Testis (tissue), 3 donors: Measurements from ENCODE around the gene PRRT1B. TPM values are rescaled to one million over a fixed set of nuclear protein-coding genes. Genes with fewer than 3 reads are reported as not detected.

Source experiments
- DNase-seq: peaks from one replicate; pipeline ENCODE4 v3.0.0-alpha.2; 2019
- H3K27ac ChIP-seq, 2 donors: fragments of 200-600 bp; sonication (generic); one replicate each; pipeline ENCODE4 v1.5.1; 2019
- H3K27me3 ChIP-seq: fragments of 200-600 bp; sonication (generic); one replicate; pipeline ENCODE4 v1.5.1; 2019
- H3K36me3 ChIP-seq: fragments of 200-600 bp; sonication (generic); one replicate; pipeline ENCODE4 v1.5.1; 2017; ENCODE audit warnings: low read depth; ENCODE audit errors: missing control alignments
- H3K4me1 ChIP-seq: fragments of 200-600 bp; sonication (generic); one replicate; pipeline ENCODE4 v1.5.1; 2019
- H3K4me3 ChIP-seq, 2 donors: fragments of 200-600 bp; sonication (generic); one replicate each; pipeline ENCODE4 v1.5.1; 2017 to 2019
- H3K9me3 ChIP-seq: fragments of 200-600 bp; sonication (generic); one replicate; pipeline ENCODE4 v1.5.1; 2017
- POLR2A ChIP-seq: fragments of 450-650 bp; IDR thresholded peaks from one replicate; pipeline ENCODE4 v1.6.1; 2017; ENCODE audit warnings: antibody characterized with exemption, mild to moderate bottlenecking, moderate library complexity
- WGBS, 2 donors: methylation state at CpG; one replicate each; pipeline ENCODE4 v1.1.5; 2018; 5-methylcytosine and 5-hydroxymethylcytosine counted together
- intact Hi-C: fragments of 100-400 bp; cut with DNase I; formaldehyde crosslinking; loops from one replicate; pipeline ENCODE4 v1.15.1; 2023; ENCODE audit warnings: low total_unique reads
- polyA plus RNA-seq: library from polyadenylated mRNA; stranded (reverse); fragments of 350-450 nt; fragmentation: Illumina TruSeq; extraction: RNeasy Lipid Tissue Mini Kit (QIAGEN cat#74804); gene quantifications from one replicate; pipeline ENCODE4 v1.2.3, GENCODE V29; 2014; ENCODE audit warnings: low read depth, low replicate concordance; ENCODE audit not compliant: insufficient read depth
- total RNA-seq, 2 donors: library from RNA; depleted of rRNA; stranded (reverse); fragments of >200 nt; gene quantifications; one replicate each; pipeline ENCODE4 v1.2.3, GENCODE V29; 2016
- TF ChIP-seq, protein P1 (sequence below), 3 experiments: fragments of 450-650 bp in 2 of 3; fragments of 200-600 bp in 1 of 3; sonication (generic) in 1 of 3; IDR thresholded peaks; one replicate each; pipeline ENCODE4 v1.5.1; 2016 to 2019; ENCODE audit warnings: antibody characterized with exemption in 3 of 3, mild to moderate bottlenecking in 2 of 3, moderate library complexity in 1 of 3

The PRRT1B gene
- total and polyA plus RNA-seq, 3 donors from 2014 or later: 0.47 TPM; not detected in 2

DNA sequence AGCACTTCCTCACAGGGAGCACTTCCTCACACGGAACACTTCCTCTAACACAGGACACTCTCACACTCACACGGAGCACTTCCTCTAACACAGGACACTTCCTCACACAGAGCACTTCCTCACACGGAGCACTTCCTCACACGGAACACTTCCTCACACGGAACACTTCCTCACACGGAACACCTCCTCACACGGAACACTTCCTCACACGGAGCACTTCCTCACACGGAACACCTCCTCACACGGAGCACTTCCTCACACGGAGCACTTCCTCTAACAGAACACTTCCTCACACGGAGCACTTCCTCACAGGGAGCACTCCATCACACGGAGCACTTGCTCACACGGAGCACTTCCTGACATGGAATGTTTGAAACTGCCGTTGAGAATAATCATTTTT is 29.2 kb upstream of the PRRT1B start:
- Histone ChIP-seq H3K36me3 (no peaks in the 10 kb centered on the region), H3K4me1 (no peaks in the 10 kb centered on the region), H3K9me3 (no peaks in the 10 kb centered on the region), H3K27ac (no peak overlapping the region), H3K27me3 (no peaks in the 10 kb centered on the region), H3K4me3 (no peak overlapping the region)
- intact Hi-C loops: no loop called here
- DNase-seq: no peak
- WGBS, 2 donors: 81 to 85% methylated on average over 13 to 14 of the region's 15 CpGs
- TF ChIP-seq, protein P1, sequence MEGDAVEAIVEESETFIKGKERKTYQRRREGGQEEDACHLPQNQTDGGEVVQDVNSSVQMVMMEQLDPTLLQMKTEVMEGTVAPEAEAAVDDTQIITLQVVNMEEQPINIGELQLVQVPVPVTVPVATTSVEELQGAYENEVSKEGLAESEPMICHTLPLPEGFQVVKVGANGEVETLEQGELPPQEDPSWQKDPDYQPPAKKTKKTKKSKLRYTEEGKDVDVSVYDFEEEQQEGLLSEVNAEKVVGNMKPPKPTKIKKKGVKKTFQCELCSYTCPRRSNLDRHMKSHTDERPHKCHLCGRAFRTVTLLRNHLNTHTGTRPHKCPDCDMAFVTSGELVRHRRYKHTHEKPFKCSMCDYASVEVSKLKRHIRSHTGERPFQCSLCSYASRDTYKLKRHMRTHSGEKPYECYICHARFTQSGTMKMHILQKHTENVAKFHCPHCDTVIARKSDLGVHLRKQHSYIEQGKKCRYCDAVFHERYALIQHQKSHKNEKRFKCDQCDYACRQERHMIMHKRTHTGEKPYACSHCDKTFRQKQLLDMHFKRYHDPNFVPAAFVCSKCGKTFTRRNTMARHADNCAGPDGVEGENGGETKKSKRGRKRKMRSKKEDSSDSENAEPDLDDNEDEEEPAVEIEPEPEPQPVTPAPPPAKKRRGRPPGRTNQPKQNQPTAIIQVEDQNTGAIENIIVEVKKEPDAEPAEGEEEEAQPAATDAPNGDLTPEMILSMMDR (IDR thresholded peaks at IDR 0.05): no peak
- TF ChIP-seq POLR2A: no peak

DNA sequence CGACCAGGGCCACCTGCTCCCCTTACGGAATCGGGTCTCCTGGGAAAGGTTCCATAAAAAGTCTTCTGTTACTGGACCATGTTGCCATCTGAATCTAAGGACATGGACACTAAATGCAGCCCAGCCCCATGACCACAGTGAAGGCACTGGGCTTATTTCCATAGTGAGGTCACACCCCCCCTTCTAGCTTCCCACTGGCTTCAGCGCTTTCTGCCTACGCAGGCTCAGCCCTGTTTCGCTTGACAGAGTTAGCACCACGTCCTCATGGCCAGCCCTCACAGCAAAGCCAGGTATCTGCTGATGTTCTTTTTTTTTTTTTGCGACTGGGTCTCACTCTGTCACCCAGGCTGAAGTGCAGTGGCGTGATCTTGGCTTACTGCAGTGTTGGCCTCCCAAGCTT is 28.4 kb upstream of the PRRT1B start:
- intact Hi-C loops: no loop called here
- Histone ChIP-seq H3K9me3 (no peaks in the 10 kb centered on the region), H3K4me3 (no peak overlapping the region), H3K27me3 (no peaks in the 10 kb centered on the region), H3K4me1 (no peaks in the 10 kb centered on the region), H3K36me3 (no peaks in the 10 kb centered on the region), H3K27ac (no peak overlapping the region)
- 90 to 94% methylated on average over 9 of the region's 9 CpGs for WGBS, 2 donors
- DNase-seq: no peak
- TF ChIP-seq, protein P1 (IDR thresholded peaks at IDR 0.05): no peak
- TF ChIP-seq POLR2A: no peak

DNA sequence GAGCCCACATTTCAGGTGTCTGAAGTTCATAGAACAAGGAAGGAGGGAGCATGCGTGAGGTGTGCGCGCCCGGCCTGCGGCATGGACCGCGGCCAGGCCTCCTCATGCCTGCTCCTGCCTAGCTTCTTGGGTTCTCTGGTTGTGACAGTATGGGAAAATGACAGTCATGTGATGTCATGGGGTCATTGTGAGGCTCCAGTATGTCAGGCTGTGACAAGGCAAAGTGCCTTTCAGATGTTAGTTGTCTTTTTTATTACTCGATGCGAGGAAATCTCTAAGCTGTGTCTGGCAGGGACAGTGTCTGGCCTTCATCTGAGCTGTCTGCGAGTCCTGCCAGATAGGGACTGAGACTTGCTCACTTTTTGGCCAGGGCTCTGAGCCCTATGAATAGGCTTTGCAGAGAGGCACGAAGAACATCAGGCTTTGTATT is 27.5 kb upstream of the PRRT1B start:
- TF ChIP-seq, protein P1 (IDR thresholded peaks at IDR 0.05): no peak
- no peak for TF ChIP-seq POLR2A
- H3K4me1 ChIP-seq: no peaks in the 10 kb centered on the region
- no peaks in the 10 kb centered on the region for H3K9me3 ChIP-seq
- peak; percentile 36 for DNase-seq
- H3K36me3 ChIP-seq: no peaks in the 10 kb centered on the region
- no peaks in the 10 kb centered on the region for H3K27me3 ChIP-seq
- H3K27ac ChIP-seq: no peak overlapping the region
- no peak overlapping the region for H3K4me3 ChIP-seq
- intact Hi-C loops: no loop called here
- 79 to 81% methylated on average over 9 to 11 of the region's 11 CpGs for WGBS, 2 donors

DNA sequence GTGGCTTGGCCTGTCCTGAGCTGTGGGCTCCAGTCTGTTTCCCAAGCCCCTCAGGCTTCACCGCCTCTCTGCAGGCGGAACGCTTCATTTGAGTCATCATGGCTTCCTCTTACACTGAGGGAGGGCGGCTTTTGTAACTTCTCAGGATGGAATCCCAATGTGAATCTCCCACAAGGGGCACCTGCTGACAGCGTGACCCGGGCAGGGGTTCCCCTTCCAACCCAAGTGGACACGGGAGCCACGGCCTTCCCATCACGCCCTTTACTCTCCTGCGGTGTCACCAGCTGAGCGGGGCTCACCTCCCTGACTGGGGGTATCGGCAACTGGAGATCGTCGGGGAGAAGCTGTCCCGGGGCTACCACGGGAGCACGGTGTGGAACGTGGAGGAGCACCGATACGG is 26.8 kb upstream of the PRRT1B start:
- WGBS, 2 donors: 96 to 98% methylated on average over 20 of the region's 20 CpGs
- no peak overlapping the region for H3K27ac ChIP-seq
- TF ChIP-seq, protein P1 (IDR thresholded peaks at IDR 0.05): no peak
- no peak for TF ChIP-seq POLR2A

DNA sequence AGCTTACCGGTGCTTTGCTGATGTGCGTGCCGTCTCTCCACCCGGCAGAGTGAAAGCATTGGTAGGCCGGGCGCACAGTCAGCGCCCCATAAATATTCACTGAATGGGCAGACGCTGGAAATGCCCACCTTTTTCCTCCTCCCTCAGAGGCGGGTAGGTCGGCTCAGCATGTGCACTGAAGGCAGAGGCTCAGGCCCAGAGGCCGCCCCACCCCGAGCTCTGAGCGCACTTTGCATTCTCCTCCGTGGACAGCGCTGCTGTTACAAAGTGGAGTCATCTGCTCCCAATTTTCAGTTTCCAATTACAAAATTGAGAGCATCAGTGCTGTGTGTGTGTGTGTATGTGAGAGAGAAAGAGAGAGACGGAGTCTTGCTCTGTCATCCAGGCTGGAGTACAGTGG is 24.8 kb upstream of the PRRT1B start:
- intact Hi-C loops: no loop called here
- H3K4me3 ChIP-seq: no peak overlapping the region
- no peak for DNase-seq
- TF ChIP-seq POLR2A: no peak
- TF ChIP-seq, protein P1 (IDR thresholded peaks at IDR 0.05): no peak
- no peak overlapping the region for H3K27ac ChIP-seq
- no peaks in the 10 kb centered on the region for H3K27me3 ChIP-seq
- no peaks in the 10 kb centered on the region for H3K36me3 ChIP-seq
- no peaks in the 10 kb centered on the region for H3K4me1 ChIP-seq
- WGBS, 2 donors: 80% methylated on average over 16 of the region's 16 CpGs
- no peaks in the 10 kb centered on the region for H3K9me3 ChIP-seq

More for the DNA sequence above, 26.8 kb upstream of the PRRT1B start:
- H3K27me3 ChIP-seq: no peaks in the 10 kb centered on the region
- H3K4me1 ChIP-seq: no peaks in the 10 kb centered on the region
- intact Hi-C loops: no loop called here
- DNase-seq: no peak
- H3K36me3 ChIP-seq: no peaks in the 10 kb centered on the region
- H3K9me3 ChIP-seq: no peaks in the 10 kb centered on the region
- no peak overlapping the region for H3K4me3 ChIP-seq
